ENCODE results near the gene CHRNE.

Gene CHRNE

DNA sequence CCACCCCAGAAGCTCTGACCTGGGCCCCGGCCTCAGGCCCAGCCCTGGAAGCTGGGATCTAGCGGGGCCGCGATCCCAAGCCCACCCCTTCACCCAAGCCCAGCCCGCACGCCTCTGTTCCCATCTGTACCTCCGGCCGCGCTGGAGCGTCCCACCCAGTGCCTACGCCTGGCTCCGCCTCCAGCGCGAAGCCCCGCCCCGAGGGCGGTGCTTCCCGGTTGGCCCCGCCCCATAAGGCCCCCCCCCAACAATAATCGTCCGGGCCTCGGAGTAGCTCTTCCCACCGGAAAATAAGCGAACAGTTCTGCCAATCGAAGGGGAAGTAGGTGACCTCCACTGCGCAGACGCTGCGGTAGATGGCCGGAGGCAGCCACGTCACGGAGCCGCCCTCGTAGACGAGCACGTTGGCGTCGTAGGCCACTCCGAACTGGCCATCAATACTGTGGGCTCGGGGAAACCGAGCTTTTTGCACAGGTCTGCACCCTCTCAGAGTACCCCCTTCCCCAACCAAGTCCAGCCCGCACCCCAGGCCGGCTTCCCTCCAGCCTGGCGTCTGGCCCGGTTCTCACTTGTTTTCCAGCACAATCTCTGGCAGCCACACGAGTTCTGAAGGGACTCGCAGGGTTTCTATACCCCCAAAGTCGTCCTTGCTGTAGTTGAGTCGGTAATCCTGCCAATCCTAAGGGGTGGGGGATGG, 1.1 kb downstream of the CHRNE start:
- Histone ChIP-seq H3K4me2 (ENCODE audit: low read length) (peak overlapping the region; percentile 76; the same call in 1 of the 2 replicates), H3K27ac (ENCODE audit: low read depth, low read length, poor library complexity, severe bottlenecking) (no peak overlapping the region), H3K9me3 (ENCODE audit: low read length) (no peaks in the 10 kb centered on the region), H3K27me3 (ENCODE audit: insufficient read depth, low read length) (no peaks in the 10 kb centered on the region), H3K9me2 (ENCODE audit: low read depth, low read length) (no peaks in the 10 kb centered on the region), H3F3A (ENCODE audit: insufficient read depth, low read length) (no peaks in the 10 kb centered on the region), H3K9ac (ENCODE audit: low read length) (no peak overlapping the region), H2AFZ (ENCODE audit: low read length) (no peak overlapping the region), H3K4me3 (ENCODE audit: low read depth, low read length, poor library complexity, severe bottlenecking) (no peak overlapping the region), H3K79me2 (ENCODE audit: insufficient read depth, low read length) (no peaks in the 10 kb centered on the region), H4K20me1 (ENCODE audit: insufficient read depth, low read length) (no peaks in the 10 kb centered on the region), H3K4me1 (ENCODE audit: insufficient read depth, low read length, severe bottlenecking) (peaks cover 35% of the 10 kb centered on the region), H3K36me3 (ENCODE audit: insufficient read depth, low read length) (peaks cover 3% of the 10 kb centered on the region; the same call in 1 of the 2 replicates)
- no peak for TF ChIP-seq EZH2 (IDR thresholded peaks at IDR 0.05; ENCODE audit: borderline replicate concordance, low read length)
- TF ChIP-seq, protein P1, sequence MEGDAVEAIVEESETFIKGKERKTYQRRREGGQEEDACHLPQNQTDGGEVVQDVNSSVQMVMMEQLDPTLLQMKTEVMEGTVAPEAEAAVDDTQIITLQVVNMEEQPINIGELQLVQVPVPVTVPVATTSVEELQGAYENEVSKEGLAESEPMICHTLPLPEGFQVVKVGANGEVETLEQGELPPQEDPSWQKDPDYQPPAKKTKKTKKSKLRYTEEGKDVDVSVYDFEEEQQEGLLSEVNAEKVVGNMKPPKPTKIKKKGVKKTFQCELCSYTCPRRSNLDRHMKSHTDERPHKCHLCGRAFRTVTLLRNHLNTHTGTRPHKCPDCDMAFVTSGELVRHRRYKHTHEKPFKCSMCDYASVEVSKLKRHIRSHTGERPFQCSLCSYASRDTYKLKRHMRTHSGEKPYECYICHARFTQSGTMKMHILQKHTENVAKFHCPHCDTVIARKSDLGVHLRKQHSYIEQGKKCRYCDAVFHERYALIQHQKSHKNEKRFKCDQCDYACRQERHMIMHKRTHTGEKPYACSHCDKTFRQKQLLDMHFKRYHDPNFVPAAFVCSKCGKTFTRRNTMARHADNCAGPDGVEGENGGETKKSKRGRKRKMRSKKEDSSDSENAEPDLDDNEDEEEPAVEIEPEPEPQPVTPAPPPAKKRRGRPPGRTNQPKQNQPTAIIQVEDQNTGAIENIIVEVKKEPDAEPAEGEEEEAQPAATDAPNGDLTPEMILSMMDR (IDR thresholded peaks at IDR 0.05; ENCODE audit: low read length): no peak

DNA sequence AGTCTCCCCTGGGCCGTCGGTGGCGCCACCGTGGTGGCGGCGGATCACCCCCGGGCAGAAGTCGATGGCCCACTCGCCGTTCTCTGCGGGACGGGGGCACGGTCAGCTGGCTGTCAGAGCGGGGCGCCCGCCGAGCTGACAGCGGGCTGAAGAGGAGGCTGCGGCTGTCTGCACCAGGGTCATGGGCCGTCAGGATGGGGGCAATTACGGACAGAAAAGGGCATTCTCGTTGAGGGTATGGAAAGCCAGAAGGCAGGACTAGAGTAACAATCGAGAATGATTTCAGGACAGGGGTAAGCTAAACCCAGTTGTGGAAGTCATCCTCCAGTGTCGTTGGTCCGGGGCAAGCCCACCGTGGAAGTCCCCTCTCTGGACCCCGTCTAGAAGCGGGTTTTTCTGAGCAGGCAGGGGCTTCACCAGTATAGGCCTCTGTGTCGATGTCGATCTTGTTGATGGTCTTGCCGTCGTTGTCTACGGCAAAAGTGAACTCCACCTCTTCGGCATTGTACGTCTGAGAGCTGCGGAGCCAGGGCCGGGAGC, 1.7 kb downstream of the CHRNE start:
- no peaks in the 10 kb centered on the region for H3K9me2 ChIP-seq (ENCODE audit: low read depth, low read length)
- no peak overlapping the region for H3K27ac ChIP-seq (ENCODE audit: low read depth, low read length, poor library complexity, severe bottlenecking)
- no peak for TF ChIP-seq EZH2 (IDR thresholded peaks at IDR 0.05; ENCODE audit: borderline replicate concordance, low read length)
- TF ChIP-seq, protein P1 (IDR thresholded peaks at IDR 0.05; ENCODE audit: low read length): no peak
- H3K4me3 ChIP-seq (ENCODE audit: low read depth, low read length, poor library complexity, severe bottlenecking): peak overlapping the region; percentile 58
- H3K27me3 ChIP-seq (ENCODE audit: insufficient read depth, low read length): no peaks in the 10 kb centered on the region
- H3K79me2 ChIP-seq (ENCODE audit: insufficient read depth, low read length): no peaks in the 10 kb centered on the region
- peak overlapping the region; percentile 76 for H3K4me2 ChIP-seq (ENCODE audit: low read length)
- no peak overlapping the region for H2AFZ ChIP-seq (ENCODE audit: low read length)
- no peaks in the 10 kb centered on the region for H3K9me3 ChIP-seq (ENCODE audit: low read length)
- peak overlapping the region; percentile 35; the same call in 1 of the 2 replicates for H3K9ac ChIP-seq (ENCODE audit: low read length)
- no peaks in the 10 kb centered on the region for H4K20me1 ChIP-seq (ENCODE audit: insufficient read depth, low read length)
- H3F3A ChIP-seq (ENCODE audit: insufficient read depth, low read length): no peaks in the 10 kb centered on the region
- H3K36me3 ChIP-seq (ENCODE audit: insufficient read depth, low read length): peaks cover 9% of the 10 kb centered on the region; the same call in 1 of the 2 replicates
- peaks cover 35% of the 10 kb centered on the region for H3K4me1 ChIP-seq (ENCODE audit: insufficient read depth, low read length, severe bottlenecking)

DNA sequence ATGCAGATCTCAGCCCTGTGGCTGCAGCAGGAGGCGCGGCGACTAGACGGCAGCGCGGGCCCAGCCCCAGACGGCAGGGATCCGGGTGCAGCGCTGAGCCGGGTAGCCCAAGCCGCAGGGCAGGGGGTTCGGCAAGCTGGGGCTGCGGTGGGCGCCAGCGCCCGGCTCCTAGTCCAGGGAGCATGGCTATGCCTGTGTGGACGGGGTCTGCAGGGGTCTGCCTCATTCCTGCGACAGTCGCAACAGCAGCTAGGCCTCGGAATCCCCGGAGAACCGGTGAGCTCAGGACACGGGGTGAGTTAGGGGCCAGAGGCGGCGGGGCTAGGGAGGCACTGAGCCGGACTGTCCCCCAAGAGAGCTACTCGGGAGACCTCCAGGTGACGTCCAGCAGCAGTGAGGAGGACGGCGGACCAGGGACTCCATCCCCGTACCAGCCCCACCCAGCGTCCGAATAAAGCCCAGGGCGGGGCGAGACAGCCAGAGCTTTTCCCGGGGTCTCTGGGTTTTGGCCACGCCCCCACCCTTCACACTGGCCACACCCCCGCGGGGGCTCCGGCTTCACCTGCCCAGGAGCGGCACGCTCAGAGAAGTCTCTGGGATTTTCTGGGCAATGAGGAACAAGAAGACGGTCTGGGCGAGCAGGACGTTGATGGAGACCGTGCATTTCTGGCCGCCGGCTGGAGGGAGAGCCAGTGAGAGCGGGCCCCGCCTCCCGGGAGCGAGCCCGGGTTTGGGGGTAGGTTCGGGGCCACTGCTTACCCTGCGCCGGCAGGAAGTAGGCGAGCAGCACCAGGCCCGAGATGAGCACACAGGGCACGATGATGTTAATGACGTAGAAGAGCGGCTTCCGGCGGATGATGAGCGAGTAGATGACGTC, 2.4 kb downstream of the CHRNE start:
- Histone ChIP-seq H3K9me3 (ENCODE audit: low read length) (no peaks in the 10 kb centered on the region), H4K20me1 (ENCODE audit: insufficient read depth, low read length) (no peaks in the 10 kb centered on the region), H3K4me2 (ENCODE audit: low read length) (peak overlapping the region; percentile 76), H3K27me3 (ENCODE audit: insufficient read depth, low read length) (no peaks in the 10 kb centered on the region), H3K27ac (ENCODE audit: low read depth, low read length, poor library complexity, severe bottlenecking) (no peak overlapping the region), H3F3A (ENCODE audit: insufficient read depth, low read length) (no peaks in the 10 kb centered on the region), H3K9ac (ENCODE audit: low read length) (peak overlapping the region; percentile 35; the same call in 1 of the 2 replicates), H3K9me2 (ENCODE audit: low read depth, low read length) (no peaks in the 10 kb centered on the region), H3K4me3 (ENCODE audit: low read depth, low read length, poor library complexity, severe bottlenecking) (peak overlapping the region; percentile 58), H3K4me1 (ENCODE audit: insufficient read depth, low read length, severe bottlenecking) (peaks cover 35% of the 10 kb centered on the region), H2AFZ (ENCODE audit: low read length) (no peak overlapping the region; the same call in 1 of the 2 replicates), H3K36me3 (ENCODE audit: insufficient read depth, low read length) (peaks cover 14% of the 10 kb centered on the region), H3K79me2 (ENCODE audit: insufficient read depth, low read length) (no peaks in the 10 kb centered on the region)
- no peak for TF ChIP-seq EZH2 (IDR thresholded peaks at IDR 0.05; ENCODE audit: borderline replicate concordance, low read length)
- TF ChIP-seq, protein P1 (IDR thresholded peaks at IDR 0.05; ENCODE audit: low read length): no peak
